ENCODE measurements around the gene RMDN3.

The RMDN3 gene

GRCh38 chr15:40747685-40748631 is 7.1 kb downstream of the RMDN3 start:
- H3K9ac ChIP-seq (ENCODE audit: low read depth, low read length, poor library complexity, severe bottlenecking) = no peak overlapping the region
- H3K4me2 ChIP-seq (ENCODE audit: low read depth, low read length, poor library complexity, severe bottlenecking) = no peak overlapping the region
- no peaks in the 10 kb centered on the region for H3K27me3 ChIP-seq (ENCODE audit: insufficient read depth, low read length, poor library complexity, severe bottlenecking)
- H2AFZ ChIP-seq (ENCODE audit: low read length) = no peak overlapping the region
- H4K20me1 ChIP-seq (ENCODE audit: insufficient read depth, low read length, poor library complexity, severe bottlenecking) = no peaks in the 10 kb centered on the region
- H3K36me3 ChIP-seq (ENCODE audit: insufficient read depth, low read length) = peaks cover 25% of the 10 kb centered on the region; the same call in 1 of the 2 replicates
- no peaks in the 10 kb centered on the region for H3K9me3 ChIP-seq (ENCODE audit: insufficient read depth, low read depth, low read length)
- H3K9me2 ChIP-seq (replicated peaks; ENCODE audit: low read depth, low read length) = no peaks in the 10 kb centered on the region
- no peak overlapping the region for H3K4me3 ChIP-seq (ENCODE audit: low read length, poor library complexity, severe bottlenecking)
- peaks cover 17% of the 10 kb centered on the region; the same call in 1 of the 2 replicates for H3K79me2 ChIP-seq (ENCODE audit: insufficient read depth, low read length)
- peaks cover 10% of the 10 kb centered on the region for H3K4me1 ChIP-seq (ENCODE audit: insufficient read depth, low read length, poor library complexity, severe bottlenecking)
- TF ChIP-seq, protein P1, sequence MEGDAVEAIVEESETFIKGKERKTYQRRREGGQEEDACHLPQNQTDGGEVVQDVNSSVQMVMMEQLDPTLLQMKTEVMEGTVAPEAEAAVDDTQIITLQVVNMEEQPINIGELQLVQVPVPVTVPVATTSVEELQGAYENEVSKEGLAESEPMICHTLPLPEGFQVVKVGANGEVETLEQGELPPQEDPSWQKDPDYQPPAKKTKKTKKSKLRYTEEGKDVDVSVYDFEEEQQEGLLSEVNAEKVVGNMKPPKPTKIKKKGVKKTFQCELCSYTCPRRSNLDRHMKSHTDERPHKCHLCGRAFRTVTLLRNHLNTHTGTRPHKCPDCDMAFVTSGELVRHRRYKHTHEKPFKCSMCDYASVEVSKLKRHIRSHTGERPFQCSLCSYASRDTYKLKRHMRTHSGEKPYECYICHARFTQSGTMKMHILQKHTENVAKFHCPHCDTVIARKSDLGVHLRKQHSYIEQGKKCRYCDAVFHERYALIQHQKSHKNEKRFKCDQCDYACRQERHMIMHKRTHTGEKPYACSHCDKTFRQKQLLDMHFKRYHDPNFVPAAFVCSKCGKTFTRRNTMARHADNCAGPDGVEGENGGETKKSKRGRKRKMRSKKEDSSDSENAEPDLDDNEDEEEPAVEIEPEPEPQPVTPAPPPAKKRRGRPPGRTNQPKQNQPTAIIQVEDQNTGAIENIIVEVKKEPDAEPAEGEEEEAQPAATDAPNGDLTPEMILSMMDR (conservative IDR thresholded peaks at IDR 0.05; ENCODE audit: low read length) = no peak
- no peak for TF ChIP-seq EZH2phosphoT487 (IDR thresholded peaks at IDR 0.05; ENCODE audit: borderline replicate concordance)
- no peaks in the 10 kb centered on the region for H3F3A ChIP-seq (ENCODE audit: low read depth)

DNA sequence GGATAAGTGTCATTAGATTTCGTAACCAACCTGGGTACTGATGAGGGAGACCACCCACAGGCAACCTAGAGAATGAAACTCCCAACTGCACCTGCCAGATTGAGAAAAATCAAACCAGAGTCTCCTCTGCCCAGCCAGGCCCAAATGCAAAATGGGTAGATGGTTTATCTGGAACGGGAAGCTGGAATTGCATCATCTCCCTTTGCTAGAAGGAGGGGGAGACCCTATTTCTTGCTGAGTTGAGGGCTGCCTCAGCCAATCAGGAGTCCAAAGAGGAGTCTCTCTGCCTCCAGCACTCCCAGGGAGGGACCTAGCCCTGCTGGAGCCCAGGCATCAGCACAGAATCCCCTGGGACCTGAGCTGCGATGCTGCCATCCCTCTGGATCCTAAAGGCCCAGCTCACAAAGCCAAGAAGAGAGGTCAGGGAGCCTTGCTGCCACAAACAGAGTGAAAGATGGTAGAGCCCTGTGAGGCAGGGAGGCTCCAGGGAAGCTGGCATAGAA is 8.1 kb downstream of the RMDN3 start:
- Histone ChIP-seq H2AFZ (ENCODE audit: low read length) (no peak overlapping the region), H3K9me3 (ENCODE audit: insufficient read depth, low read depth, low read length) (no peaks in the 10 kb centered on the region), H3F3A (ENCODE audit: low read depth) (no peaks in the 10 kb centered on the region), H3K4me1 (ENCODE audit: insufficient read depth, low read length, poor library complexity, severe bottlenecking) (peaks cover under 1% of the 10 kb centered on the region), H3K9me2 (replicated peaks; ENCODE audit: low read depth, low read length) (no peaks in the 10 kb centered on the region), H3K27me3 (ENCODE audit: insufficient read depth, low read length, poor library complexity, severe bottlenecking) (no peaks in the 10 kb centered on the region), H3K4me2 (ENCODE audit: low read depth, low read length, poor library complexity, severe bottlenecking) (no peak overlapping the region), H3K36me3 (ENCODE audit: insufficient read depth, low read length) (peaks cover 35% of the 10 kb centered on the region; the same call in 1 of the 2 replicates), H3K79me2 (ENCODE audit: insufficient read depth, low read length) (peaks cover 7% of the 10 kb centered on the region; the same call in 1 of the 2 replicates), H4K20me1 (ENCODE audit: insufficient read depth, low read length, poor library complexity, severe bottlenecking) (no peaks in the 10 kb centered on the region), H3K4me3 (ENCODE audit: low read length, poor library complexity, severe bottlenecking) (no peak overlapping the region), H3K9ac (ENCODE audit: low read depth, low read length, poor library complexity, severe bottlenecking) (no peak overlapping the region)
- TF ChIP-seq, protein P1 (conservative IDR thresholded peaks at IDR 0.05; ENCODE audit: low read length) = no peak
- no peak for TF ChIP-seq EZH2phosphoT487 (IDR thresholded peaks at IDR 0.05; ENCODE audit: borderline replicate concordance)

DNA sequence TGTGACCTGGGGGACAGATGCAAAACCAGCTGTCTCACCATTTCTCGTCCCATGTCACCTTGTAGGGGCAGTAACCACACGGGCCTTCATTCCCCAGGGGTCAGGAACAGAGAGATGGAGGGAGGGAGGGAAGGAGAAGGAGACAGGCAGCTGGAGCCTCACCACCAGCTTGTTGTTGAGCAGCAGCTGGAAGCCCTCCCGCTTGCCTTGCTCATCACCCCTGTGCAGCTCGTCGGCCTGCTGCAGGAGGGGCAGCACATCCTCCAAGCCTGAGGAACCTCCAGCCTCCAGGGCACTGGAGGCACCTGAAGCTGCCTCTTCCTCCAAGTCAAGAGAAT is 10.3 kb downstream of the RMDN3 start:
- Histone ChIP-seq H3K27me3 (ENCODE audit: insufficient read depth, low read length, poor library complexity, severe bottlenecking) (no peaks in the 10 kb centered on the region), H3K4me2 (ENCODE audit: low read depth, low read length, poor library complexity, severe bottlenecking) (no peak overlapping the region), H3K36me3 (ENCODE audit: insufficient read depth, low read length) (peaks cover 33% of the 10 kb centered on the region; the same call in 1 of the 2 replicates), H3K4me3 (ENCODE audit: low read length, poor library complexity, severe bottlenecking) (no peak overlapping the region), H3F3A (ENCODE audit: low read depth) (0 out of 2 replicates have a peak, but pooled peaks cover 3% of the 10 kb centered on the region), H4K20me1 (ENCODE audit: insufficient read depth, low read length, poor library complexity, severe bottlenecking) (no peaks in the 10 kb centered on the region), H3K4me1 (ENCODE audit: insufficient read depth, low read length, poor library complexity, severe bottlenecking) (no peaks in the 10 kb centered on the region), H2AFZ (ENCODE audit: low read length) (no peak overlapping the region), H3K9ac (ENCODE audit: low read depth, low read length, poor library complexity, severe bottlenecking) (no peak overlapping the region), H3K9me3 (ENCODE audit: insufficient read depth, low read depth, low read length) (no peaks in the 10 kb centered on the region), H3K9me2 (replicated peaks; ENCODE audit: low read depth, low read length) (no peaks in the 10 kb centered on the region), H3K79me2 (ENCODE audit: insufficient read depth, low read length) (no peaks in the 10 kb centered on the region)
- no peak for TF ChIP-seq EZH2phosphoT487 (IDR thresholded peaks at IDR 0.05; ENCODE audit: borderline replicate concordance)
- TF ChIP-seq, protein P1 (conservative IDR thresholded peaks at IDR 0.05; ENCODE audit: low read length) = no peak; the same call in 1 of the 2 replicates

All from Loucy (cell line).